T-helper 2 cell treated with Interferon-gamma antibody and Interleukin-4, amounts not matched to agents 100 ng/mL and 5 ng/mL, for 36 hours (primary cell): ENCODE measurements around the gene POR. TPM values are rescaled to one million over a fixed set of nuclear protein-coding genes. Genes with fewer than 3 reads are reported as not detected.

Experiments used
- intact Hi-C: fragments of 100-400 bp; cut with micrococcal nuclease; formaldehyde crosslinking; loops from one replicate; pipeline ENCODE4 v1.15.1; 2023
- total RNA-seq: library from RNA; stranded (reverse); gene quantifications from 2 replicates; pipeline ENCODE4 v1.2.3, GENCODE V29; 2022

Gene POR
- total RNA-seq, 1 donor from 2014 or later = 49.4 TPM

- intact Hi-C loops = no loop called here
These were observed 56.5 kb downstream of the POR start for GRCh38 chr7:75971309-75971960.

GRCh38 chr7:75971961-75972763, 57.2 kb downstream of the POR start:
- intact Hi-C loops = no loop called here

DNA sequence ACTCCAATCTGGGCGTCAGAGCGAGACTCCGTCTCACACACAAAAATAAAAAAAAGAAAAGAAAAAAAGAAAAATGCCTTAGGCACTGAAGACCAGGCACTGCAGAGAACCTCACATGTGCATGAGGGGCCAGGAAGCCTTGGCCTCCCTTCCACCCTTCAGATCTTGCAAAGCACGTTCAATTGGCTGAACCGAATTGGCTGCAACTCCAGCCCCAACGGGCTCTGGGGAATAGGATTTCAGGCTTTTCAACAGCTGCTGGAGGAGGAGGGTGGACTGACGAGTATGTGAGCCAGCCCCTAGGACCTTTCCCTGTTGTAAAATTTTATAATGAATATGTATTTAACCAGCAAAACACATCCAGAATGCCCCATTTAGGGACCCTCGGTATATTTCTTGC, 62.8 kb downstream of the POR start:
- intact Hi-C loops = no loop called here

DNA sequence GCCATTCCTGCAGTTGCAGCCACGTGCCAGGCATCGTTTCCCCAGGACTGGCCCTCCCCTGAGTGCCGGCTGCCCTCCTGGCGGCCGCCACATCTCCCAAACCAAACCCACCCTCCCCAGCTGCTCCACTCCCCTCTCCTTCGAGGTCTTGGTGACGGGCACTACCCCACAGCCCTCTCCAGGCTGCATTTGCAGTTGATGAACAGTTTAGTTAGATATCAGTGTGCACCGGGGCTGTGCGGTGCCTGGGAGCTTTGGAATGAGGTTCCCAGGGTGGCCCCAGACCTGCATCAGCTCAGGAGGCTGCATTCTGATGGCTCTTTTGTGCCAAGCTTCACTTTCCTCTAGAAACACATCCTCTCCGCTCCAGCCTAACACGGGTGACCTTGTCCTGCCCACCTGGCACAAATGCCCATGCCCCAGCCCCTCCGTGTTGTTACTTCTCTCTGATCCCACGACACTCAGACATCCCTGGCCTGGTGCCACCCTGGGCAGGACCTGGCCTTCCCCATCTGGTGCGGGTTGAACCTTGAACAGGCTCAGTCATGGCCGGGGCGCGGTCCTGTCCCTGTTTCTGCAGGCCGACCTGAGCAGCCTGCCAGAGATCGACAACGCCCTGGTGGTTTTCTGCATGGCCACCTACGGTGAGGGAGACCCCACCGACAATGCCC, 64.9 kb downstream of the POR start:
- intact Hi-C loops = no loop called here

GRCh38 chr7:75980430-75981202, 65.7 kb downstream of the POR start:
- intact Hi-C loops = no loop called here

DNA sequence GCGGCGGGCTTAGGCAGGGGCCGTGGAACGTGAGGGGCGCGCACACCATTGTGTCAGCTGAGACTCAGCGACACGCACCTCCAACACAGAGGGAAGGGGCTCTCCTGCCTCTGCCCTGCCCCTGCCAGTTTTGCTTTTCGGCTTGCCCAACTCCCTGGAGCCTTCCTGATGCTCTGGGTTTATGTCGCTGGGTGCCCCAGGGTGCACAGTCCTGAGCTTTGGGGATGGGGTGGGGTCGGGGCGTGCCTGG, 66.2 kb downstream of the POR start:
- intact Hi-C loops = no loop called here

DNA sequence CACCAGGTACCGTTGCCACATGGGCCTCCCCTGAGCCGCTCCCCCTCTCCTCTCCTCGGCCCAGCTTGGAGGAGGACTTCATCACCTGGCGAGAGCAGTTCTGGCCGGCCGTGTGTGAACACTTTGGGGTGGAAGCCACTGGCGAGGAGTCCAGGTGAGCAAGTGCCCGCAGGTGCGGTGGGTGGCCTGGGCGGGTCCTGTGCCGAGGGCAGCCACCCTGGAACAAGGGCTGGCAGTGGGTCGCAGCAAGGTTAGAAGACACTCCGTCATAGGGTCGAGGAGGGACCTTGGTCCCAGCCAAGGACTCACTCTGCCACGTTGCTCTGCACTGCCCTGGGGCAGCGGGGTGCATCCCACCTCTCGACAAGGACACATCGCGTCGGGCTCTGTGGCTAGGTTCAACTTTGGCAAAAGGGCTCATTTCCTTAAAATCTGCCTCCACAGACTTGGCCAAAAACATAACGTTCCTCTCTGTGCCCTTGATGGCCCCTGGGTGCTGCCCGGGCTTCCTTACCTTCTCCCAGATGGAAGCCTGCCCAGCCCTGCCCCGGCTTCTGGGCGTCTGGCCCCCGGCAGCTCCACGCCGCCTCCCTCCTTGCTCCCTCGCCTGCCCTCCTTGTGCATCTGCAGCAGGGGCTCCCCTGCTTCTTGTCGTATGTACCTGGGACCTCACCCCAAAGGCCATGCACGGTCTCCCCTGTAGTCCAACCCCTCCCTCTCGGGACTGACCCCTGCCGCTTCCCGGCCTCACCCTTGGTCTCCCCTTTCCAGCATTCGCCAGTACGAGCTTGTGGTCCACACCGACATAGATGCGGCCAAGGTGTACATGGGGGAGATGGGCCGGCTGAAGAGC, 66.7 kb downstream of the POR start:
- intact Hi-C loops = no loop called here

DNA sequence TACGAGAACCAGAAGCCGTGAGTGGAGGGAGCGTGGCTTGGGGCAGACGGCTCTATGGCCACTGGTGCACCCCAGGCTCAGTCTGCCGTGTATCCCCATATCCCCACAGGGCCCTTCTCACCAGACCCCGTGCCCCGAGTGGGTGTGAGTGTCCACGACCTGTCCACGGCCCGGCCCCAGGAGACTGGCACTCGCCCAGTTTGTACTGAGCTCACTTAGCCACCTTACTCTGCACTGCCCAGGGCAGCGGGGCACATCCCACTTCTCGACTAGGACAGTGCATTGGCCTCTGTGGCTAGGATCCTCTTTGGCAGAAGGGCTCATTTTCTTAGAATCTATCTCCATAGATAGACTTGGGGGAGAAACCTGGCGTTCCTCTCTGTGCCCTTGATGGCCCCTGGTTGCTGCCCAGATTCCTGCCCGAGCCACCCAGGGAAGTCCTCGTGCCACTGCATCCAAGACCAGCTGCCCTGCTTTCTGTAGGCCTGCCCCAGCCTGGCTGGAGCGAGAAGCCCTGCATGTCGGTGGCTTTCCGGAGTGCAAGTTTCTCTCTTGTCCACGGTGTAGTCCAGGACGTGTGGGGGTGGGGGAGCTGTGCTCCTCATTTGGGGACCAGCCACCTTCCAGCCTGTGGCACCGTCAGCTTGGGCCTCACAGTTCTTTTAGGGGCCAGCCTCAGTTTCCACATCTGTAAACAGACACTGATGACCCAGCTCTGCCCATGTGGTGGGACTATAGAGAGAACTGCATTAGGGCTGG, 67.5 kb downstream of the POR start:
- intact Hi-C loops = no loop called here

DNA sequence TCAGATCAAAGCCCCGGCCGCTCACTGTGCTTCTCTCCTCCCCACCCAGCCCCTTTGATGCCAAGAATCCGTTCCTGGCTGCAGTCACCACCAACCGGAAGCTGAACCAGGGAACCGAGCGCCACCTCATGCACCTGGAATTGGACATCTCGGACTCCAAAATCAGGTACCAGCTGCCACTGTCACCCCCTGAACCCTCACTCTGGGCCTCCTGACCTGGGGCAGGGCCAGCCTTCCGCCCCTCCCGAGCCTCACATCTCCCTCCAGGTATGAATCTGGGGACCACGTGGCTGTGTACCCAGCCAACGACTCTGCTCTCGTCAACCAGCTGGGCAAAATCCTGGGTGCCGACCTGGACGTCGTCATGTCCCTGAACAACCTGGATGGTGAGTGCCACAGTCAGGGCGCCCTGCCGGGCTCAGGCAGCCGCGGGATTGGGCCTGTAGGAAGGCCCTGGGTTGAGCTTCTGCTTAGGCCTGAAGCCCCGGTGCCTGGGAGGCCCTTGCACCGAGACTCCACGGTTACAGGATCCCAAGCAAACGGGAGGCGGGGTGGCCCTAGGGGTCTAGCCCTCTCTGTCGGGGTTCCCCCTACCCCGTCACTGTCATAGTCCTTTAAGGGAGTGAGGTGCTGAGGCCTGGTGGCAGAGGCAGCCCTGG, 68.6 kb downstream of the POR start:
- intact Hi-C loops = no loop called here

DNA sequence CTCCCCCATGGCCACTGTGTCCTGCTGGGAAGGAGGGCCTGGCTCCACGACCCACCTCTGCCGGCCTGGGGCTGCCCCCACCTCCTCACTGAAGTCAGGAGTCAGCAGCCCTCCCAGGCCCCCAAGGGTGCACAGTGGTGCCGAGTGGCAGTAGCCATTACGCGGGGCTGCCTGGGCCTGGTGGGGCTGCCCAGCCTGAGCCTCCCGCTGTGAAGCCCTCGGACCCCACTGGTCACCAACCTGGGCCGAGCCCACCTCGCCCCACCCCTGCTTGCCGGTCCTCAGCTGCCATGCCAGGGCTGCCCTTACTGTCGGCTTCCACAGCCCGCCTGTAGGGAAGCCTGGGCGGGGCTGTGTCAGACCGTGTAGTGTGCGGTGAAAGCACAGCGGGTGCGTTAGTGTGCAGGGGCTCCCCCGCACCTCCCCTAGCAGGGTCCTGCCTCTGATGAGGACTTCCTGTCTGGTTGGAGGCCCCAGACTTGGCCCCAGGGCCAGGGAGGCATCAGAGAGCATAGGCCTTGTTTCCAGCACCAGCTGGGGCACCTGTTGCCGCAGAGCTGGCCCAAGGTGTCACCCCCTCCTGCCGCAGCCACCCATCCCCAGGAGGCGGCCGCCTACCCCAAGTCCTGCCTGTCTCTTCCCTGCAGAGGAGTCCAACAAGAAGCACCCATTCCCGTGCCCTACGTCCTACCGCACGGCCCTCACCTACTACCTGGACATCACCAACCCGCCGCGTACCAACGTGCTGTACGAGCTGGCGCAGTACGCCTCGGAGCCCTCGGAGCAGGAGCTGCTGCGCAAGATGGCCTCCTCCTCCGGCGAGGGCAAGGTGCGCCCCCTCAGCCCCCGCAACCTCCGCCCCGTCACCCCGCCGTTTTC, 69.4 kb downstream of the POR start:
- intact Hi-C loops = no loop called here

- intact Hi-C loops = no loop called here
These were observed 70.1 kb downstream of the POR start for GRCh38 chr7:75985009-75985517.

GRCh38 chr7:75985518-75986146, 70.7 kb downstream of the POR start:
- intact Hi-C loops = no loop called here

- intact Hi-C loops = no loop called here
These were observed 71.3 kb downstream of the POR start for GRCh38 chr7:75986147-75986781.

- intact Hi-C loops = no loop called here
These were observed 72.3 kb downstream of the POR start for GRCh38 chr7:75987026-75987804.

GRCh38 chr7:75987805-75988567, 73.0 kb downstream of the POR start:
- intact Hi-C loops = no loop called here
